Astrocyte (in vitro differentiated cells and primary cell): ENCODE data around the gene GNG12. TPM values are rescaled to one million over a fixed set of nuclear protein-coding genes. Genes with fewer than 3 reads are reported as not detected.
"Not testable (repeated sequence)": the region's sequence is repeated elsewhere in the genome, so short reads cannot be mapped to it uniquely, and the experiment has no call there.

Experiments
- DNase-seq: peaks from one replicate; pipeline ENCODE4 v3.0.0-alpha.2; 2010; ENCODE audit warnings: low read depth
- FAIRE-seq: peaks from 2 replicates; lab custom pipeline; 2011; peaks lifted over from hg19 to GRCh38; lab: Jason Lieb, UNC
- H2AFZ ChIP-seq: 2 replicates; pipeline ENCODE4 v1.6.0; 2012; ENCODE audit warnings: low read depth, low read length, inconsistent platforms
- H3K27ac ChIP-seq: 2 replicates; pipeline ENCODE4 v1.5.1; 2011; ENCODE audit warnings: low read depth, low read length, inconsistent platforms
- H3K27me3 ChIP-seq: 2 replicates; pipeline ENCODE4 v1.6.0; 2011; ENCODE audit warnings: low read length, inconsistent platforms; ENCODE audit not compliant: insufficient read depth
- H3K36me3 ChIP-seq: 2 replicates; pipeline ENCODE4 v1.5.1; 2011; ENCODE audit warnings: low read length, inconsistent platforms; ENCODE audit not compliant: insufficient read depth
- H3K4me1 ChIP-seq: 2 replicates; pipeline ENCODE4 v1.5.1; 2011; ENCODE audit warnings: low read length, inconsistent platforms; ENCODE audit not compliant: insufficient read depth
- H3K4me2 ChIP-seq: 2 replicates; pipeline ENCODE4 v1.6.0; 2012; ENCODE audit warnings: low read length, inconsistent platforms
- H3K4me3 ChIP-seq: 2 replicates; pipeline ENCODE4 v1.5.1; 2011; ENCODE audit warnings: low read depth, mild to moderate bottlenecking, low read length, inconsistent platforms; ENCODE audit not compliant: insufficient read depth
- H3K79me2 ChIP-seq: 2 replicates; pipeline ENCODE4 v1.6.0; 2012; ENCODE audit warnings: mild to moderate bottlenecking, low read length, inconsistent platforms; ENCODE audit not compliant: insufficient read depth
- H3K9ac ChIP-seq: 2 replicates; pipeline ENCODE4 v1.6.0; 2012; ENCODE audit warnings: mild to moderate bottlenecking, low read length, inconsistent platforms
- H3K9me3 ChIP-seq: 2 replicates; pipeline ENCODE4 v1.5.1; 2012; ENCODE audit warnings: low read depth, mild to moderate bottlenecking, low read length, inconsistent platforms; ENCODE audit not compliant: insufficient read depth
- H4K20me1 ChIP-seq: 2 replicates; pipeline ENCODE4 v1.6.0; 2012; ENCODE audit warnings: low read length, inconsistent platforms; ENCODE audit not compliant: insufficient read depth
- H3K27ac Mint-ChIP-seq: one replicate; pipeline ENCODE4 v1.8.0; 2021; ENCODE audit warnings: mild to moderate bottlenecking, mixed read lengths; ENCODE audit not compliant: unreplicated experiment
- H3K27me3 Mint-ChIP-seq: one replicate; pipeline ENCODE4 v1.8.0; 2021; ENCODE audit warnings: low read depth, mixed read lengths; ENCODE audit not compliant: unreplicated experiment
- H3K36me3 Mint-ChIP-seq: one replicate; pipeline ENCODE4 v1.8.0; 2021; ENCODE audit warnings: low read depth, mixed read lengths; ENCODE audit not compliant: unreplicated experiment
- H3K4me1 Mint-ChIP-seq: one replicate; pipeline ENCODE4 v1.8.0; 2021; ENCODE audit warnings: low read depth, mixed read lengths; ENCODE audit not compliant: unreplicated experiment
- H3K4me3 Mint-ChIP-seq: one replicate; pipeline ENCODE4 v1.8.0; 2021; ENCODE audit warnings: mild to moderate bottlenecking, moderate library complexity, mixed read lengths; ENCODE audit not compliant: unreplicated experiment
- H3K9me3 Mint-ChIP-seq: one replicate; pipeline ENCODE4 v1.8.0; 2021; ENCODE audit warnings: mild to moderate bottlenecking, mixed read lengths; ENCODE audit not compliant: unreplicated experiment
- EZH2 ChIP-seq: IDR thresholded peaks from 2 replicates; pipeline ENCODE4 v1.6.1; 2012; ENCODE audit warnings: mild to moderate bottlenecking, low read length, inconsistent platforms; ENCODE audit not compliant: insufficient read depth
- total RNA-seq: library from RNA; stranded (reverse); gene quantifications from 2 replicates; pipeline ENCODE4 v1.2.1, GENCODE V29; 2021
- TF ChIP-seq, protein P1 (sequence below): IDR thresholded peaks from 2 replicates; pipeline ENCODE4 v1.5.1; 2011; ENCODE audit warnings: low read depth, mild to moderate bottlenecking, inconsistent platforms, low read length, moderate library complexity; ENCODE audit not compliant: insufficient read depth

GNG12 gene
- total RNA-seq, 1 donor from 2014 or later = 101 TPM

DNA sequence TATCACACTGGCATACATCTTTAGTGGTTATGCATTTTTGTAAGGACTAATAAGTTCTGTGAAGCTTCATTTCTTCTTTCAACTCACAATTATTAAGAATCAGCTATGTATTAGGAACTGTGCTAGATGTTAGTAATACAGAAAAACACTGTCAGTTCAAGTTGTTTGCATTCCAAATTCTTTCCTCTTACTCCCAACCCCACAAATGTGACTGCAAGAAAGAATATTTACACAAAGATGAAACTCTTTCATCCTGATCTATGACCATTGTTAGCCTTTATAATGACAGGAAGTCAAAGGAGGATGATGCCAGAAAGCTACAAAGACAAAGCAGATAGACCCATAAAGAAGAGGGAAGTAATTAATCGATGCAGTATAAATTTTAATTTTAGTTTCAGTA, 169.2 kb downstream of the GNG12 start:
- Histone ChIP-seq H3K4me2 (no peak overlapping the region), H4K20me1 (no peaks in the 10 kb centered on the region), H2AFZ (no peak overlapping the region), H3K27ac (no peak overlapping the region), H3K9me3 (no peaks in the 10 kb centered on the region), H3K27me3 (no peaks in the 10 kb centered on the region), H3K4me1 (no peaks in the 10 kb centered on the region), H3K9ac (no peak overlapping the region), H3K4me3 (no peak overlapping the region), H3K79me2 (no peaks in the 10 kb centered on the region), H3K36me3 (no peaks in the 10 kb centered on the region)
- FAIRE-seq (no peak), DNase-seq (no peak)
- Mint-ChIP-seq H3K4me3 (no peak overlapping the region), H3K9me3 (no peaks in the 10 kb centered on the region), H3K36me3 (no peaks in the 10 kb centered on the region), H3K27me3 (peaks cover 4% of the 10 kb centered on the region), H3K4me1 (peaks cover 2% of the 10 kb centered on the region), H3K27ac (no peak overlapping the region)
- no peak for TF ChIP-seq EZH2
- TF ChIP-seq, protein P1, sequence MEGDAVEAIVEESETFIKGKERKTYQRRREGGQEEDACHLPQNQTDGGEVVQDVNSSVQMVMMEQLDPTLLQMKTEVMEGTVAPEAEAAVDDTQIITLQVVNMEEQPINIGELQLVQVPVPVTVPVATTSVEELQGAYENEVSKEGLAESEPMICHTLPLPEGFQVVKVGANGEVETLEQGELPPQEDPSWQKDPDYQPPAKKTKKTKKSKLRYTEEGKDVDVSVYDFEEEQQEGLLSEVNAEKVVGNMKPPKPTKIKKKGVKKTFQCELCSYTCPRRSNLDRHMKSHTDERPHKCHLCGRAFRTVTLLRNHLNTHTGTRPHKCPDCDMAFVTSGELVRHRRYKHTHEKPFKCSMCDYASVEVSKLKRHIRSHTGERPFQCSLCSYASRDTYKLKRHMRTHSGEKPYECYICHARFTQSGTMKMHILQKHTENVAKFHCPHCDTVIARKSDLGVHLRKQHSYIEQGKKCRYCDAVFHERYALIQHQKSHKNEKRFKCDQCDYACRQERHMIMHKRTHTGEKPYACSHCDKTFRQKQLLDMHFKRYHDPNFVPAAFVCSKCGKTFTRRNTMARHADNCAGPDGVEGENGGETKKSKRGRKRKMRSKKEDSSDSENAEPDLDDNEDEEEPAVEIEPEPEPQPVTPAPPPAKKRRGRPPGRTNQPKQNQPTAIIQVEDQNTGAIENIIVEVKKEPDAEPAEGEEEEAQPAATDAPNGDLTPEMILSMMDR = no peak

DNA sequence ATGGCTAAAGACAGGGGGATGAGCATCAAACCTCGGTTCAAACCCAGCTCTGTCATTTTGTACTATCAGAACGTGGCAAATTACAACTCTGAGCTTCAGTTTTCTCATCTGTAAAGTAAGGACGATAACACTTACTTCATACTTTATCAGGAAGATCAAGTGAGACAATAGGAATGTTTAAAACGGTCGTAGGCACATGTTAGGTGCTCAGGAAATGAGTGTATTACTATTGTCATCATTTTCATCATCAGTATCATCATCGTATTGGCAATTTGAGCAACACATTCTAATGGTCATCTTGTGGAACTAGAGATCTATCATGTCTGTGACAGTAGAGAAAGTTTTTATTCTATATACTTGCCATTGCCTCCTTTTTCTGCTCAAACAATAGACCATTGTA, 170.4 kb downstream of the GNG12 start:
- DNase-seq (no peak), FAIRE-seq (no peak)
- Mint-ChIP-seq H3K36me3 (no peaks in the 10 kb centered on the region), H3K4me1 (peaks cover 5% of the 10 kb centered on the region), H3K27me3 (peaks cover 2% of the 10 kb centered on the region), H3K4me3 (no peak overlapping the region), H3K9me3 (no peaks in the 10 kb centered on the region), H3K27ac (no peak overlapping the region)
- TF ChIP-seq, protein P1 = no peak
- TF ChIP-seq EZH2 = no peak
- Histone ChIP-seq H4K20me1 (no peaks in the 10 kb centered on the region), H3K4me3 (no peak overlapping the region), H3K27ac (no peak overlapping the region), H2AFZ (no peak overlapping the region), H3K9ac (no peak overlapping the region), H3K4me1 (no peaks in the 10 kb centered on the region), H3K4me2 (no peak overlapping the region), H3K79me2 (no peaks in the 10 kb centered on the region), H3K27me3 (no peaks in the 10 kb centered on the region), H3K9me3 (no peaks in the 10 kb centered on the region), H3K36me3 (no peaks in the 10 kb centered on the region)

DNA sequence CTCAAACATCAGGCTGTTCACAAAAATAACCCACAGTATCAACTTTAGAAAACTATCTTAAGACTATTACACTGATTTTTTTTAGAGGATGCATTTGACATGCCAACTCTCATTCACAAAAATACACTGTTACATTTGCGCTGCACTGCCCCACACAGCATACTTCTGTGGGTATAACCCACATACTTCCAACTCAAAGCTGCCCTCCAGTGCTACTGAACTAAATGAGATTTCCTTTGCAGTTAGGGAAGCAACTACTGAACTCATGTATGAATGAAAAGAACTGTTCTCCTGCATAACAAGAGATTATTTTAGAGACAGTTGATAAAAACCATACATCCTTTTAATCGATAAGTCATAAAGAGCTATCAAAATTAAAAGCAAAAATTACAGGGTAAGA, 174.0 kb downstream of the GNG12 start:
- H3K27ac ChIP-seq = no peak overlapping the region
- Mint-ChIP-seq H3K9me3 (peaks cover 4% of the 10 kb centered on the region), H3K36me3 (no peaks in the 10 kb centered on the region), H3K27ac (no peak overlapping the region), H3K4me1 (peaks cover 5% of the 10 kb centered on the region), H3K4me3 (no peak overlapping the region), H3K27me3 (no peaks in the 10 kb centered on the region)
- H3K4me1 ChIP-seq = no peaks in the 10 kb centered on the region
- TF ChIP-seq, protein P1 = no peak
- TF ChIP-seq EZH2 = no peak
- no peaks in the 10 kb centered on the region for H3K9me3 ChIP-seq
- no peak overlapping the region for H3K4me3 ChIP-seq
- H3K9ac ChIP-seq = no peak overlapping the region
- H4K20me1 ChIP-seq = no peaks in the 10 kb centered on the region
- DNase-seq = no peak
- no peak overlapping the region for H3K4me2 ChIP-seq
- no peaks in the 10 kb centered on the region for H3K36me3 ChIP-seq
- FAIRE-seq = no peak
- H2AFZ ChIP-seq = no peak overlapping the region
- no peaks in the 10 kb centered on the region for H3K79me2 ChIP-seq
- H3K27me3 ChIP-seq = no peaks in the 10 kb centered on the region

DNA sequence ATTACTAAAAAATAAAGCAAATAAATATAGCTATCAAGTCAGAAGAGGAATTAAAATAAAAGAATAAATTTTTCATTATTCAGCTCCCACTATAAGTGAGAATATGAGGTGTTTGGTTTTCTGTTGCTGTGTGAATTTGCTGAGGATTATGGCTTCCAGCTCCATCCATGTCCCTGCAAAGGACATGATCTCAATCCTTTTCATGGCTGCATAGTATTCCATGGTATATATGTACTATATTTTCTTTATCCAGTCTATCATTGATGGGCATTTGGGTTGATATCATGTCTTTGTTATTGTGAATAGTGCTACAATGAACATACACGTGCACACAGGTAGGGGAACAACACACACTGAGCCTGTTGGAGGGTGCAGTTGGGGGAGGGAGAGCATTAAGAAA, 176.1 kb downstream of the GNG12 start:
- H3K4me2 ChIP-seq, H3K4me1 ChIP-seq, H3K79me2 ChIP-seq, H3K27me3 ChIP-seq, H3K36me3 ChIP-seq, H4K20me1 ChIP-seq, H3K4me3 ChIP-seq, FAIRE-seq, DNase-seq, H2AFZ ChIP-seq, H3K9me3 ChIP-seq, H3K27ac ChIP-seq, H3K4me3 Mint-ChIP-seq, H3K9me3 Mint-ChIP-seq, H3K27ac Mint-ChIP-seq, H3K27me3 Mint-ChIP-seq, H3K9ac ChIP-seq, H3K36me3 Mint-ChIP-seq: not testable (repeated sequence)
- H3K4me1 Mint-ChIP-seq = peaks cover 11% of the 10 kb centered on the region
